ENCODE measurements around the gene GNG13.

DNA sequence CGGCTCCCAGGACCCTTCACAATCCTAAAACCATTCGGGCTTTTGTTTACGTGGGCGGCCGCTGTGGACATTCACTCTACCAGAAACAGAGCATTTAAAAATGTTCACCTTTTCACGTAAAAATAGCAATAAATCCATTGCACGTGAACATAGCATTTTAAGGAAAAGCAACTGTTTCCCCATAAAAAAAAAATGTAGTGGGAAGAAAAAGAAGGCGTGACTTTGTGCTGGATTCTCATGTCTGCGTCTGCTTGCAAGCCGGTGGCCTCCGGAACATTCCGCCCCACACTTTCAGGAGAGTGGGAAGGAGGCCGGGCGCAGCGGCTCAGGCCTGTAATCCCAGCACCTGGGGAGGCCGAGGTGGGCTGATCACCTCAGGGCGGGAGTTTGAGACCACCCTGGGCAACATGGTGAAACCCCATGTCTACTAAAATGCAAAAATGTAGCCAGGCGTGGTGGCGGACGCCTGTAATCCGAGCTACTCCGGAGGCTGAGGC lies 13.4 kb upstream of the GNG13 start:
- TF ChIP-seq, protein P1, sequence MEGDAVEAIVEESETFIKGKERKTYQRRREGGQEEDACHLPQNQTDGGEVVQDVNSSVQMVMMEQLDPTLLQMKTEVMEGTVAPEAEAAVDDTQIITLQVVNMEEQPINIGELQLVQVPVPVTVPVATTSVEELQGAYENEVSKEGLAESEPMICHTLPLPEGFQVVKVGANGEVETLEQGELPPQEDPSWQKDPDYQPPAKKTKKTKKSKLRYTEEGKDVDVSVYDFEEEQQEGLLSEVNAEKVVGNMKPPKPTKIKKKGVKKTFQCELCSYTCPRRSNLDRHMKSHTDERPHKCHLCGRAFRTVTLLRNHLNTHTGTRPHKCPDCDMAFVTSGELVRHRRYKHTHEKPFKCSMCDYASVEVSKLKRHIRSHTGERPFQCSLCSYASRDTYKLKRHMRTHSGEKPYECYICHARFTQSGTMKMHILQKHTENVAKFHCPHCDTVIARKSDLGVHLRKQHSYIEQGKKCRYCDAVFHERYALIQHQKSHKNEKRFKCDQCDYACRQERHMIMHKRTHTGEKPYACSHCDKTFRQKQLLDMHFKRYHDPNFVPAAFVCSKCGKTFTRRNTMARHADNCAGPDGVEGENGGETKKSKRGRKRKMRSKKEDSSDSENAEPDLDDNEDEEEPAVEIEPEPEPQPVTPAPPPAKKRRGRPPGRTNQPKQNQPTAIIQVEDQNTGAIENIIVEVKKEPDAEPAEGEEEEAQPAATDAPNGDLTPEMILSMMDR (IDR thresholded peaks at IDR 0.05) = no peak
- no peak for TF ChIP-seq POLR2A (IDR thresholded peaks at IDR 0.05)

All from lower leg skin (tissue), 3 donors.